ENCODE results near the gene TOMT. TPM values are rescaled to one million over a fixed set of nuclear protein-coding genes. Genes with fewer than 3 reads are reported as not detected.

TOMT gene
- total RNA-seq, 1 donor from 2014 or later, result not detected

DNA sequence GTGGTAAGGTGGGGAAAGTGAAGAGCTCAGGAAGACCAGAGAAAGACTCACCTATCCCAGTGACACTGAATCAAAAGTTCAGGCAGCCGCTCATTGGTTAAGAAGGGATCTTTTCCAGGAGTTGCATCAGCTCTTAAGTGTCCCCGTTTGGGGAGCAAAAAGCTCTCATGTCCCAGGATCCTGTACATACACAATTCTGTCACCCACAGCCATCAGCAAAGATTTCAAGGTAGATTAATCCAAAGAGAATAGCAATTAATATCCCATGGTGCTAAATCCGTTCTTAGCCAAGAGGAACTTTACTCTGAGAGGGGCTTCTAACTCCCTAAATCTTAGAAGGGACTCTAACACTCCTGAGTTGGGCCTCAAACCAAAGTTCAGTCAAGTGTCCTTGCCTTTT, 49.1 kb downstream of the TOMT start:
- TF ChIP-seq, protein P1, sequence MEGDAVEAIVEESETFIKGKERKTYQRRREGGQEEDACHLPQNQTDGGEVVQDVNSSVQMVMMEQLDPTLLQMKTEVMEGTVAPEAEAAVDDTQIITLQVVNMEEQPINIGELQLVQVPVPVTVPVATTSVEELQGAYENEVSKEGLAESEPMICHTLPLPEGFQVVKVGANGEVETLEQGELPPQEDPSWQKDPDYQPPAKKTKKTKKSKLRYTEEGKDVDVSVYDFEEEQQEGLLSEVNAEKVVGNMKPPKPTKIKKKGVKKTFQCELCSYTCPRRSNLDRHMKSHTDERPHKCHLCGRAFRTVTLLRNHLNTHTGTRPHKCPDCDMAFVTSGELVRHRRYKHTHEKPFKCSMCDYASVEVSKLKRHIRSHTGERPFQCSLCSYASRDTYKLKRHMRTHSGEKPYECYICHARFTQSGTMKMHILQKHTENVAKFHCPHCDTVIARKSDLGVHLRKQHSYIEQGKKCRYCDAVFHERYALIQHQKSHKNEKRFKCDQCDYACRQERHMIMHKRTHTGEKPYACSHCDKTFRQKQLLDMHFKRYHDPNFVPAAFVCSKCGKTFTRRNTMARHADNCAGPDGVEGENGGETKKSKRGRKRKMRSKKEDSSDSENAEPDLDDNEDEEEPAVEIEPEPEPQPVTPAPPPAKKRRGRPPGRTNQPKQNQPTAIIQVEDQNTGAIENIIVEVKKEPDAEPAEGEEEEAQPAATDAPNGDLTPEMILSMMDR (IDR thresholded peaks at IDR 0.05; ENCODE audit: unreplicated experiment), result no peak
- DNase-seq (ENCODE audit: low spot score, unreplicated experiment), result no peak
- Mint-ChIP-seq H3K4me1 (ENCODE audit: low read depth) (peaks cover 3% of the 10 kb centered on the region), H3K9me3 (ENCODE audit: low read depth) (no peaks in the 10 kb centered on the region), H3K27me3 (peaks cover 6% of the 10 kb centered on the region), H3K27ac (no peak overlapping the region), H3K36me3 (ENCODE audit: insufficient read depth) (no peaks in the 10 kb centered on the region), H3K4me3 (ENCODE audit: low read depth) (no peak overlapping the region)

DNA sequence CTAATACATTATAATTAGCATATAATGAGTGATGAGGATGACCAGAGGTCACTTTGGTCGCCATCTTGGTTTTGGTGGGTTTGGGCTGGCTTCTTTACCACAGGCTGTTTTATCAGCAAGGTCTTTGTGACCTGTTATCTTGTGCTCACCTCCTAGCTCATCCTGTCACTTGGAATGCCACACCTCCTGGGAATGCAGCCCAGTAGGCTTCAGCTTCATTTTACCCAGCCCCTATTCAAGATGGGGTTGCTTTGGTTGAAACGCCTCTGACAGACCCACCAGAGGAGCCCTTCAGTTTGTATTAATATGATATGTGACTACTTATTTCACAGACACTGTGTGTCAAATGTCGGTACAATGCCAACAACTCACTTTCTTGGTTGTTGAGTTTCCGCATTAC, 50.0 kb downstream of the TOMT start:
- no peak for DNase-seq (ENCODE audit: low spot score, unreplicated experiment)
- Mint-ChIP-seq H3K4me1 (ENCODE audit: low read depth) (peaks cover 3% of the 10 kb centered on the region), H3K27ac (no peak overlapping the region), H3K27me3 (peaks cover 6% of the 10 kb centered on the region), H3K9me3 (ENCODE audit: low read depth) (no peaks in the 10 kb centered on the region), H3K36me3 (ENCODE audit: insufficient read depth) (no peaks in the 10 kb centered on the region), H3K4me3 (ENCODE audit: low read depth) (no peak overlapping the region)
- TF ChIP-seq, protein P1 (IDR thresholded peaks at IDR 0.05; ENCODE audit: unreplicated experiment), result no peak

DNA sequence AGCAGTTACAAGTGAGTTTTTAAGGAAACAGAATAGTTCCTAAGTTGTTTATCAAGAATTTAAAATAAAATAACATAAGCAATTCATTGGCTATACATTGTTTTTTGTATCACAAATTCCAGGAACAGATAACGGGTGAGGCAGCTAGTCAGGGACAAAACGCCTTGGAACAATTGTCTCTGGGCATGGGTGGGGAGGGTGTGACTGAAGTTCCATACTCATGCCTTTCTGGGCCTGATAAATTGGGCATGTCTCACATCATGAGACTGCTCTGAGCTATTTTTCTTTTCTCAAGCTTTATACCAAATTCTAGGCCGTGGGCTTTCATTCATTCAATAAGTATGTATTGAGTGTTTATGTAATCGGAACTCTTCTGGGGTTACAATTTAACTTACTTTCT, 51.4 kb downstream of the TOMT start:
- Mint-ChIP-seq H3K27ac (no peak overlapping the region), H3K36me3 (ENCODE audit: insufficient read depth) (no peaks in the 10 kb centered on the region), H3K4me3 (ENCODE audit: low read depth) (no peak overlapping the region), H3K9me3 (ENCODE audit: low read depth) (no peaks in the 10 kb centered on the region), H3K27me3 (peaks cover 6% of the 10 kb centered on the region), H3K4me1 (ENCODE audit: low read depth) (peaks cover 3% of the 10 kb centered on the region)
- TF ChIP-seq, protein P1 (IDR thresholded peaks at IDR 0.05; ENCODE audit: unreplicated experiment), result no peak
- DNase-seq (ENCODE audit: low spot score, unreplicated experiment), result no peak

Small RNA genes lying within 50 kb of the gene (microRNA-seq; reads per million reads assigned to microRNA genes)
- gene MIR3165 (ENCODE audit: borderline number of aligned reads, unreplicated experiment), result not detected

Other genes with a start within 250 kb of the TOMT start
- gene DEFB131B, start 227.5 kb upstream of the TOMT start, total RNA-seq, result not detected in 2 replicates
- 12.3 and 13.9 TPM in 2 replicates for gene XNDC1N, start 177.3 kb upstream of the TOMT start, total RNA-seq
- gene RNF121, start 176.9 kb upstream of the TOMT start, total RNA-seq, result 50.1 and 59.6 TPM in 2 replicates
- 19.8 and 20.1 TPM in 2 replicates for gene IL18BP, start 107.0 kb upstream of the TOMT start, total RNA-seq
- 238 and 255 TPM in 2 replicates for gene NUMA1, start 25.4 kb upstream of the TOMT start, total RNA-seq
- gene LRRC51, start 25.1 kb upstream of the TOMT start, total RNA-seq, result 12.4 and 14.9 TPM in 2 replicates
- gene LAMTOR1, start 2.6 kb upstream of the TOMT start, total RNA-seq, result 84.9 and 85.4 TPM in 2 replicates
- 56.1 and 61.3 TPM in 2 replicates for gene ANAPC15, start 6.8 kb downstream of the TOMT start, total RNA-seq
- 0.98 TPM in 1 of 2 replicates, not detected in the other for gene FOLR3, start 29.8 kb downstream of the TOMT start, total RNA-seq
- 5.6 and 6.4 TPM in 2 replicates for gene FOLR1, start 86.2 kb downstream of the TOMT start, total RNA-seq
- gene FOLR2, start 110.9 kb downstream of the TOMT start, total RNA-seq, result not detected in 2 replicates
- gene INPPL1, start 118.8 kb downstream of the TOMT start, total RNA-seq, result 389 and 394 TPM in 2 replicates
- gene PHOX2A, start 138.3 kb downstream of the TOMT start, total RNA-seq, result not detected in 2 replicates